Measurements from ENCODE around the gene WDFY3. TPM values are rescaled to one million over a fixed set of nuclear protein-coding genes. Genes with fewer than 3 reads are reported as not detected.

WDFY3 gene
- total RNA-seq, 1 experiment from 2014 or later = 23.0 TPM

DNA sequence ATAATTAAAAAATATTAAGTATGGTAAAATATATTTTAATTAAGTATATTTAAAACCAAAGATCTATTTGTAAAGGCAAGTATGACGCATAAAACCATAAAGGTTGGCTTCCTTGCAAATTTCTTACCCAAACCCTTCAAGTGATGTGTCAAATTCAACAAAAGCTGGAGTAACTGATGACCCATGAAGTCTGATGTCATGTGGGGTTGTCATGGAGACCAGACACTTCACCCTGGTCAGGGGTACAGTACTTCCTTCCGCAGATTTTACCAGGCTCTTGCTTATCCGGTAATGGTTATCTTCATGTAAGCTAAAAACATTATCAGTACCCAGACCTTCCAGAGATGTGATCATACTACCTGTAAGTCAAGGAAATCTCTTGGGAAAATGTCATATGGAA, 170.1 kb downstream of the WDFY3 start:
- no peak for DNase-seq (ENCODE audit: low spot score)

DNA sequence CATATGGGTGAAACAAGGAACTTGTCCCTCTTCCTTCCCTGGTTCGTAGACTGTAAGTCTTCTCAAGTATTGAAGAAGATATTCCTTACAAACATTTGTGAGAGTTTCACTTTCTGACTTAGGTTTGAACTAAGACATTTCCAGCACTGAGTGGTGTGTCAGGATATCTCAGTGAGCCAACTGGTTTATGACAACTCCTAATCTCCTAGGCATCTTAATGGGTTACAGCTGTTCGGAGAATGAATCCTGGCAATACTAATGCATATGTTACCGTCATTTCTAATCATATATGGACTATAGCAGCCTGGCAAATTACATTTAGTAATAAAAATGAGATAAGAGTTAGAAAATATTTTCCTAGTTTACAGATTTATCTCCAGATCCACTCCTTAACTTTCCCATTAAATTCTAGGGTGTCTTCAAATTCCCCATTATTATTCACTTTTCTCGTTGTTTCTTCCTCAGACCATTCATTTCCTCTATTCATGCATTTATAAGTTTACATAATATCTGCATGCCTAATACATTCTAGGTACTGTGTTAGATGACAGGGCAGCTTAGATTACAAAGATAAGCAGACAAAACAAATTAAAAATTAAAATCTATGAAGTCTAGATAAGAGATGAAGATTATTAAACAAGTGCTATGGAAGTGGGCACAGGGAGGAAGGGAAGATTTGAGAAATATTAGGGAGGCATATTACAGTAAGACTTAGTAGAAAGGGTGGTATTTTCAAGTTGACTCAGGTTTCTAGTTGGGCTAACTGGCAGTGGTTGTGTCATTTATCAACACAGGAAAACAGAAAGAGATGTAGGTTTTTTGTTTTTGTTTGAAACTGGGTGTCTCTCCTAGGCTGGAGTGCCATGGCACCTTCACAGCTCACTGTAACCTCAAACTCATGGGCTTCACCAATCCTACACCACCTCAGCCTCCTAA, 173.9 kb downstream of the WDFY3 start:
- no peak for DNase-seq (ENCODE audit: low spot score)

DNA sequence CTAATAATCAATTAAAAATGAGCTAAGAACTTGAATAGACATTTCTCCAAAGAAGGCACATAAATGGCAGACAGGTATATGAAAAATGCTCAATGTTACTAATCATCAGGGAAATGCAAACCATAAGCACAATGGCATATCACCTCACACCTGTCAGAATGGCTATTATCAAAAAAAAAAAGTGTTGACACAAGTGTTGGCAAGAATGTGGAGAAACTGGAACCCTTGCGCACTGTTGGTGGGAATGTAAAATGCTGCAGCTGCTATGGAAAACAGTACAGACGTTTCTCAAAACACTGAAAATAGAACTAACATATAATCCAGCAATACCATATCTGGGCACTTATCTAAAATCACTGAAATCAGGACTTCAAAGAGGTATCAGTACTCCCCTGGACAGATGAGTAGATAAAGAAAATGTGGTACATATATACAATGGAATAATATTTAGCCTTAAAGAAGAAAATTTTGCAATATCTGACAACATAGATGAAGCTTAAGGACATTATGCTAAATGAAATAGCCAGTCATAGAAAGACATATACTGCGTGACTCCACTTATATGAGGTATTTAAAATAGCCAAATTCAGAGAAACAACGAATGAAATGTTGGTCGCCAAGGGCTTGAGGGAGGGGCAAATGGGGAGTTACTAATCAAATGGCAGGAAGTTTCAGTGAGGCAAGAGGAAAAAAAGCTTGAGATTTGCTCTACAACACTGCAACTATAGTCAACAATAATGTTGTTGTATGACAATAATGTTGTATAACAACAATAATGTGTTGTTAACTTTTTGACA, 175.5 kb downstream of the WDFY3 start:
- no peak for DNase-seq (ENCODE audit: low spot score)

DNA sequence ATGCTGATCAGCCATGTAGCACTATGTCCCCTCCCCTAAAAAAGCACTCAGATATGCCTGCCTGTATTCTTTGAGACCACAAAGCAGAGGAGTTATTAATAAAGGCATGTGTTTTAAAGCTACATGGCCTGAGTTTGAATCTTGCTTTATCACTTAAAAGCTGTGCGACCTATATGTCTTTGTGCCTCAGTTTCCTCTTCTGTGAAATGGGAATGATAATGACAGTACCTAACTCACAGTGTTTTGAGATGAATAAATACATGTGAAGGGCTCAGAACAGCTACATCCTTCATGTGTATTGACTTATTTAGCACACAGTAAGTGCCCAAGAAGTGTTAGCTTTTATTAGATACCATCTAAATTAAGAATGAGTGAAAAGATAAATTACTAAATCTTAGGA, 180.0 kb downstream of the WDFY3 start:
- DNase-seq (ENCODE audit: low spot score) = no peak

DNA sequence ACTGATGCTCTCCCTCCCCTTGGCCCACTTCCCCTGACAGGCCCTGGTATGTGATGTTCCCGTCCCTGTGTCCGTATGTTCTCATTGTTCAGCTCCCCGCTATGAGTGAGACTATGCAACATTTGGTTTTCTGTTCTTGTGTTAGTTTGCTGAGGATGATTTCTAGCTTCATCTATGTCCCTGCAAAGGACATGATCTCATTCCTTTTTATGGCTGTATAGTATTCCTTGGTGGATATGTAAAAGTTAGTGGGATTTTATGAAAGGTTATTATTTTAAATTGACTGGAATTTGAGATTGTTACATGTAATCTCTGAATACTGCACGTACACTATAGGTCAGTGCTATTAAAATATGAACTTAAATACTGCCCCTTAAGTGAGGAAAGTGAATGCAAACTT, 184.0 kb downstream of the WDFY3 start:
- no peak for DNase-seq (ENCODE audit: low spot score)

DNA sequence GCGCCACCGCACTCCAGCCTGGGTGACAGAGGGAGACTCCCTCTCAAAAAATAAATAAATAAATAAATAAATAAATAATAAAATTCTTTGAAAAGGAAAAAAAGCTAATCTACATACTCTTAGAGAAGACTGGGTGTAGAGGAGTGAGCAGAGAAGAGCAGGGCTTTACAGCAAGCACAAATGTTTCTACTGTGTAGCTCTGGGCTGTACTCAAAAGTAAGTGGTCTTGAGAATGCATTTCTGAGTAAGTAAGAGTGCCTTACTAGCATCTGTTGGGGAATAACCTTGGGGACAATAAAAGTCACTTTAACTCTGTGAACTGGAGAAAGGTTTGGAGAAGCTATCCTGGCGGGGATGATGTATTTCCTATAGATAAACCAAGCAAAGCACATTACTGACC, 185.8 kb downstream of the WDFY3 start:
- no peak for DNase-seq (ENCODE audit: low spot score)

DNA sequence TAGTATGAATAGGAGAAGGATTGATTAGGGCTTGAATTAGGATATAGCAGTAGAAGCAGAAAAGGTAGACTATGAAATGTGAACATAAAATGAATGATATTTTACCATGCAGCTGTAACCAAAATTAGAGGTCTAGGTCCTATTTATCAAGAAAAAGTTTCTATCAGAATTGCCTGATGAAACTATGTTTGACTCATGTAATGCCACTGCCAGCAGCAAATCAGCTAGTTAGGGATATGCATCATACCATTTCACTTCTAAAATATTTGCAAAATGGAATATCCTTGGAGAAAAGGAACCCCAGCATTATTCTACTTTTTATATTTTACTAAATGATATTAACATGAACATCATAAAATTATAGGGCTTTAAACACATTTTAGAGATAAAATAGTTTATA, 188.4 kb downstream of the WDFY3 start:
- DNase-seq (ENCODE audit: low spot score) = no peak

DNA sequence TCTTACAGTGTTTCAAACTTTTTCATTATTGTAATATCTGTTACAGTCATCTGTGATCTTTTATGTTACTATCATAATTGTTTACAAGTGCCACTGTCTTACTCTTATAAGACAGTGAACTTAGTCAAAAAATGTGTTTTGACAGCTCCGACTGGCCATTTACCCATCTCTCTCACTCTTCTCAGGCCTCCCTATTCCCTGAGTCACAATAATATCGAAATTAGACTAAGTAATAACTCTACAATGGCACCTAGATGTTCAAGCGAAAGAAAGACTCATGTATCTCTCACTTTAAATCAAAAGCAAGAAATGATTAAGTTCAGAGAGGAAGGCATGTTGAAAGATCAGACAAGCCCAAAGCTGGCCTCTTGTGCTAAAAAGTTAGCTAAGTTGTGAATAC, 199.3 kb downstream of the WDFY3 start:
- DNase-seq (ENCODE audit: low spot score) = no peak

DNA sequence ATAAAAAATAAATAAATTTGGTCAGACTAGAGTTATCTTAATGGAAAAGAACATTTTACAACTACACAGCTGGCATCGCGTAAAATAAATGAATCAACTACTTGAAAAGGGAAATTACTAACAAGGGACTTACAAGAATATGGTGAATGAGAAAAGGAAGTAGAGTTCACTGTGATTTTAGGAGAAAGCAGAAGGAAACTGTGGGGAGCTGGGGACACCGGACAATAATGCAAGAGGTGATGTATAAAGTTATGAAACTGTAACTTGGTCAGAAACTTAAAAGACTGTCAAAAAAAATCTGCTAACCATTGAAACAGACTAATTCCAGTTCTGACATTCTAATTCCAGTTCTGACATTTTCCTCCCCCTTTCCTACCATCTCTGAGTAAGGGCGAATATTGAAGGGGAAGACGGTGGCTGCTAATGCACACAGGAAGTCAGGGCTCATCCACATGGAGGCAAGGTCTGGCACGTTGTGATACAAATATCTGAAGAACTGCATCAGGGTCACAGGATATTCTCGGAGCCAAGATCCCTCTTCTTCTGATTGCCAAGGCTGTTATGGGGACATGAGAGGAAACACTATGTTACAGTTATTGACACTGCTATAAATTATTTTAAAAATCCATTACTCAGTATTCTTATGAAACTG, 213.0 kb downstream of the WDFY3 start:
- no peak for DNase-seq (ENCODE audit: low spot score)

DNA sequence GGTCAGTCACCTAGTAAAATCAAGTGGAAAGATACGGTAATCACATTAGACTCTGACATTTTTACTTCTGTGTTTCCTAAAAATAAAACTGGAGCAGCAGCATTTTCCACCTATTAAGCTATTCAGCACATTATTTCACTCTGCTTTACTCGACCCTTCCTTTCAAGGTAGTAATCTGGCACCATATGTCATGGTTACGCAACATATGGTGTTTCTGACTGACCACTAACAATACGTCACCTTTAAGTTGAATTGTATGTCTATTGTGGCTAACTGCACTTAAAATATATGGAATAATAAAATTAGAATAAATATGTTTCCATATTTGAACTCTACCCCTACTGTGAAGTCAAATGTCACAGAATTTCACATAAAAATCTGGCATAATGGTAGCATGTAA, 214.8 kb downstream of the WDFY3 start:
- no peak for DNase-seq (ENCODE audit: low spot score)

DNA sequence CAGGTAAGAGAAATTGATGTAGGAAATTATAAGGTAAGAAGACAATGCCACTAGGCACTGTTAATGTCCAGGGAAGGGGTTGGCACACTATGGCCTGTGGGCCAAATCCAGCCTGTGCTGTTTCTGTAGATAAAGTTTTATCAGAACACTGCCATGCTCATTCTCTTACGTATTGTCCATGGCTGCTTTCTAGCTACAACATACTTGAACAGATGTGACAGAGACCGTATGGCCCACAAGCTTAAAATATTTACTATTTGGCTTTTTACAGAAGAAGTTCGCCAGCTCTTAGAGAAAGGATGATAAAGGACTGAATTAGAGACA, 215.6 kb downstream of the WDFY3 start:
- DNase-seq (ENCODE audit: low spot score) = no peak

DNA sequence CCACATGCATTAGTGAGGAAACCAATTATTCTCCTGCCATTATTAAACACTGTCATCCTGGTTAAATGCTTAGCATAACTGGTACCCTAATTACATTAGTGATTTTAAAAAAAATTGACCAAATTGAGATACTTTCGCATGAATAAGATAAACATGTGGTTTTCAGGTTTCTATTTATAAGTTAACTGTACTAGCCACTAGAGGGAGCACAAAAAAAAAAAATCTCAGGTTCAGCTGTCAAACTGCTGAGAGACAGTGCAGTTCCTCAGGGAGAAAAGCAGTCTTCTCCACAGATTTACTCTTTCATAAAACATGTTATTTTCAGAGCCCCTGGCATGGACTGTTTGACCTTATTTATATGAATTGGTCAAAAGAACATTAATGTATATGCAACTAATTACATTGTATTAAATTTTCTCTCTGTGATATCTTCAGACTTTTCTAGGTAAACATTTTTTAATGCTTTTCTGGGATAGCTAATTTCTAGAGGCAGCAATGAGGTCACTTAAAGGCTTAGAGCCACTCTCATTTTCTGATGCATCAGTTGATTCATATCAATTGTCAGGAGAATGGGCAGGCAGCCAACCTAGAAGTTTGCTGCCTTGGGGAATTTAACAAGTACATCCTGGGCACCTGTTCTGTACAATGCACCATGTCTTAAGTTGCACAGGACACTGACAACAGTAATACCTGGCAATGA, 216.1 kb downstream of the WDFY3 start:
- DNase-seq (ENCODE audit: low spot score) = peak; percentile 50

DNA sequence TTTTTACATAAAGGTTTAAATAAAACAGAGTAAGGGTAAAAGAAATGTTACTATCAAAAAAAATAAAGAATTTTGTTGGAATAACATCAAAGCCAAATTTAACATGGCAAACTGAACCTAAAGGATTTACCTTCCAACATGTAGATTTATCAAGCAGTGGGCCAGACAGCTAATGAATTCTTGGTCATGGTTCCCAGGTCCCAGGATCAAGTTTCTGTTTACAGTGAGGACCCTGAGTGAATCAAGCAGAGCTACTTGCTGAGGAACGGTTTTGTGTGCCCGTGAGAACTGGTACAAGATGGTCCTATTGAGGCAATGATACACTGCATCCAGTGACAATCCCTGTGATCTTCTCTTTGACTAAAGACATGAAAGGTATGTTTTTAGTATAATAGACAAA, 226.4 kb downstream of the WDFY3 start:
- DNase-seq (ENCODE audit: low spot score) = no peak

DNA sequence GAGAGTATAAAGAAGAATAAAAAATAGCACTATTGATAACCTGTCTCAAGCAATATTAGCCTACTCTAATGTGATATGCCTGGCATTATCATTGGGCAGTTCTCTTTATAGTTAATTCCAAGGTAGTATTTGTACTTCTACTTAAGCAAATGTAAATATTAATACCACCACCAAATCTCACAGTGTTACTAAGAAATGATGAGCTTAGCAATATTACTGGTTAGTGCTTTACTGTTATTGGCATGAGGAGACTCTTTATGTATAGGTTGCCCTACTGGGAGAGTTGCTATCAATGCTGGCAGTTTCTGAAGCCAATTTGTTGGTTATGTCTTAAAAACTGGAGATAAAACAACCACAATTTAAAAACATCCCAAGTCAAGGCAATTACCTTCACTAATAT, 227.9 kb downstream of the WDFY3 start:
- DNase-seq (ENCODE audit: low spot score) = no peak

DNA sequence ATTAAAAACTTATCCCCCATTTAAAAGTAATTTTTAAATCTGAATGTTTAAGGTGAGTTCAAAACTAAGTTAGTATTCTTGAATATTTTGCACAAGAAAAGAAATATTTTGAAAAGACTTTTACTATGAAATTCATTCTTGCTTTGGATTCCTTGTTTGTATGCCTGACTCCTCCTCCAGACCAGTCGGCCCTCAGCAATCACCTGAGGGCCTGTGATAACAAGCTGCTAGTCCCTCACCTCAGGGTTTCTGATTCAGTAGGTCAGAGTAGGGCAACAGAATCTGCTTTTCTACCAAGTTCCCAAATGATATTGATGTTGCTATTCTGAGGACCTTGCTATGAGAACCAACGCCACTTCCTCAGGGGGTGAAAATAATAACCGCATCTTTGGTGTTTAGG, 228.8 kb downstream of the WDFY3 start:
- no peak for DNase-seq (ENCODE audit: low spot score)

DNA sequence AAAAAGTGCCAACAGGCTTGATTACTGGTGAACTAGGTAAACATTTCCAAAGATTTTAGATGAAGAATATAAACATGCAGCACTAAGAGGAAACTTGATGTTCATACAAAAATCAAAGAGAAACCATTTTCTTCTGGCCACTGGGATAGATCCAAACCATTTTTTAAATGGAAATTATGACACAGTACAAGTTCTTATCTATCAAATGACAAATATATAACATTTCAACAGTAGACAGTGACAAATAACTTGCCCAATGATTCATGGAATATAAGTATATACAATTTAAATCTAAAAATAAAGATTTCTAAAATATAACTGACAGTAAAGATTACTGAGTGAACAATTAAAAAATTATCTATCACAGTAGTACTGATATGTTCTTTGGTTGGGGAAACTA, 232.5 kb downstream of the WDFY3 start:
- no peak for DNase-seq (ENCODE audit: low spot score)

DNA sequence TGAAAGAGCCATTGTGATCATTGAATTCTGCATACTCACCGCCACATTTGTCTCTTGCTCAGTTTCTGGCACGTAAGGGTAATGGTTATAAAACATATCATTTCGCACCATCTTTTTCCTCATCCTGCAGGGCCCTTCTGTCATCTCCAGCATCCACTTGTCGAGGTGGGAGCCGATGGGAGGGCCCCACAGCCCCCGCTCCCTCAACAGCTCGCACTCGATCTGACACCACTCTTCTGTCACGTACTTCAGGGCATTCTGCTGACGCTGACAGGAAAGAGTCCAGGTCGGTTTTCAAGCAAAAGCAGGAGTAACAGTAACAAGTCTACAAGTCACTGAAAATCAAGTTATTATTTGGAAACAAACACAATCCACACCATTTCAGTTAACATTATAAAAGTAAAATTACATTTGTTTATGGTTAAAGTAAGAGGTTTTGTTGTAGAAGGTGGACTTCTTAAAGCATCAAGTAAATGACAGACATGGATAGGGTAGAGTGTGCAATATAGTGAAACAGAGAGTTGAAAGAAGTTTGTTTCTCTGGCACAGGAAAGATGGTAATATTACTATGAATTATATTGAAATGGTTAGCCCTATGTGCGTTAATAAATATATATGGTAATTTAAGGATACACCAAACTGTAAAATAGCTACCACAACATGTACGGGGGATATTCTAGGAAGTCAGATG, 233.0 kb downstream of the WDFY3 start:
- DNase-seq (ENCODE audit: low spot score) = no peak

DNA sequence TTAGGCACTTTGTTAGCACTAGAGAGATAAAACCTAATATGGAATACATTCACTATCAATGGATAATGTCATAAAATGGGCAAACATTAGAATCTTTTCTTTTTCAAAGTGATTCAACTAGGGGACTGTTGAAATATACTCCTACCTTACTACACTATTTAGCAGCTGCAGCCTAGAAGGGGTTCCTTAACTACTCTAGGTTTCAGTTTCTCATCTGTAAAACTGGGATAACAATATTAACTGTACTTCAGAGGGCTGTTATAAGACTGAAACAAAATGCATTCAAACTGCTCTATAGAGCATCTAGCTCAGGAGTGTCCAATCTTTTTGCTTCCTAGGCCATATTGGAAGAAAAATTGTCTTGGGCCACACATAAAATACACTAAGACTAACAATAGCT, 236.1 kb downstream of the WDFY3 start:
- DNase-seq (ENCODE audit: low spot score) = no peak

DNA sequence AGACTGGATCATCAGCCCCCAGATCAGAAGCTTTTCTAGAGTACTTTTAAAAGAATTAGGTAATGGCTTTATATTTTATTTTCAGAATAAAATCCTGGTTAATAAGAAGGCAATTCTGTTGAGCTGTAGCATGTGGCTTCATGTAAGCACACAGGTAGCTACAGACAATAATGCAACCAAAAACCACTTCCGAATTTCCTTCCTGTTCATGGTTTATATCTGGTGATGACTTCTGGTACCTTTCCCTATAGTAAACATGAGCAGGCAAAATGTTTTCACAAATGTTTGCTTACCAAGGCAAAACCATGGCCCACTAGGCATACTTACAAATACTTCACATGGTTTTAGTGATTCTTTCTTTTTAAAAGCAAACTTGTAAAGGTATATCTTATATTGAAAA, 239.0 kb downstream of the WDFY3 start:
- DNase-seq (ENCODE audit: low spot score) = no peak

DNA sequence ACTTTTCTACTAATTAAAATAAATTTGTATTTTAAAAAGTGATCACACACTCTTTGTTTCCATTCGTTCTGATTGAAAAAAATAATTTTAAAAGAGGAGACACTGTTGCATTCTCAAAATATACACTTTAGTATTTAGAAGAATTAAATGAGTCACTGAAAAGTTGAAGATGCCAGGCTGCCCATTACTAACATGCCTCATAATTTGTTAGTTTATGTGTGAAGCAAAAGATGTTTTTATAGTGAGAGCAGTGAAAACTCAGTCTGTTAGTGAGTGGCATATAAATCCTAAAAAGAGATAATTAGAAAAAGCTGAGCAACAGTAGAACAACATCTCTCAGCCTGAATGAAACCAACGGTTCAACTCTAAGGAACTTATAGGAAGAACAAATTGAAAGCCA, 240.1 kb downstream of the WDFY3 start:
- DNase-seq (ENCODE audit: low spot score) = no peak

DNA sequence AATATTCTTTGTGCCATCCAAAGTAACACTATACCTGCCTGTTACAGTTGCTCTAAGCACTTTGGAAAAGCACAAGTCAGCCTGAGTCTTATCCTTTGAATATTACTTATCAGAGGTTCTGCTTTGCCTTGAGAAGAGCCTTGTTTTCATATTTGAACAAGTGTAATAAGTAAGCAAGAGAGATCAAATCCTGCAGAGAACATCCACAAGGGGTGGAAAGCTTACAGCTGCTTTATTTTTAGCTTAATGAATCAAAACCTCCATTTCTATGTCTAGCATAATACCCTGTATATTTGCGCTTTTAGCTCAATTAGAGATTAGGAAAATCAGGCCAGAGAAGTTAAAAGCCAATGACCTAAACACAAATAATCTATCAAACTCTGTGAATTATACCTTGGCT, 243.8 kb downstream of the WDFY3 start:
- DNase-seq (ENCODE audit: low spot score) = no peak
